Smooth muscle cell (in vitro differentiated cells): ENCODE results near the gene HOXC13. TPM values are rescaled to one million over a fixed set of nuclear protein-coding genes. Genes with fewer than 3 reads are reported as not detected.

ENCODE experiments used
- DNase-seq: peaks from one replicate; lab custom pipeline; 2025; ENCODE audit not compliant: unreplicated experiment; lab: John Stamatoyannopoulos, UW
- H2AFZ ChIP-seq: fragments of 200-600 bp; sonication (generic); 2 replicates; pipeline ENCODE4 v1.6.0; 2016; ENCODE audit warnings: antibody characterized with exemption, low read depth, mild to moderate bottlenecking
- H3F3A ChIP-seq: fragments of 200-600 bp; sonication (generic); 2 replicates; pipeline ENCODE4 v1.6.0; 2017; ENCODE audit warnings: antibody characterized with exemption, low read depth
- H3K27ac ChIP-seq: fragments of 200-600 bp; sonication (generic); 2 replicates; pipeline ENCODE4 v1.5.1; 2016; ENCODE audit warnings: low read depth, mild to moderate bottlenecking
- H3K27me3 ChIP-seq: fragments of 200-600 bp; sonication (generic); 2 replicates; pipeline ENCODE4 v1.6.1; 2016; ENCODE audit warnings: low read depth, mild to moderate bottlenecking
- H3K36me3 ChIP-seq: fragments of 200-600 bp; sonication (generic); 2 replicates; pipeline ENCODE4 v1.5.1; 2016; ENCODE audit warnings: low read depth
- H3K4me1 ChIP-seq: fragments of 200-600 bp; sonication (generic); 2 replicates; pipeline ENCODE4 v1.5.1; 2016; ENCODE audit warnings: low read depth
- H3K4me2 ChIP-seq: fragments of 200-600 bp; sonication (generic); 2 replicates; pipeline ENCODE4 v1.6.0; 2016; ENCODE audit warnings: mild to moderate bottlenecking
- H3K4me3 ChIP-seq: fragments of 200-600 bp; sonication (generic); 2 replicates; pipeline ENCODE4 v1.5.1; 2016; ENCODE audit warnings: mild to moderate bottlenecking
- H3K79me2 ChIP-seq: fragments of 200-600 bp; sonication (generic); 2 replicates; pipeline ENCODE4 v1.6.0; 2016; ENCODE audit warnings: low read depth, mild to moderate bottlenecking
- H3K9ac ChIP-seq: fragments of 200-600 bp; sonication (generic); 2 replicates; pipeline ENCODE4 v1.6.0; 2016; ENCODE audit warnings: low read depth
- H3K9me3 ChIP-seq: fragments of 200-600 bp; sonication (generic); replicated peaks from 2 replicates; pipeline ENCODE4 v1.5.1; 2016; ENCODE audit warnings: low read depth
- H4K20me1 ChIP-seq: fragments of 200-600 bp; sonication (generic); 2 replicates; pipeline ENCODE4 v1.6.0; 2016; ENCODE audit warnings: low read depth
- WGBS: methylation state at CpG from one replicate; pipeline ENCODE4 v1.1.7; 2016; ENCODE audit warnings: low lambda C conversion rate; 5-methylcytosine and 5-hydroxymethylcytosine counted together
- polyA plus RNA-seq: library from polyadenylated mRNA; unstranded; fragments of >200 nt; fragmentation: Nextera tagmentation; extraction: Ambion mirVana; gene quantifications from 2 replicates; pipeline ENCODE4 v1.2.1, GENCODE V29; 2016
- total RNA-seq: library from RNA; depleted of rRNA; stranded (reverse); fragments of >200 nt; gene quantifications from 2 replicates; pipeline ENCODE4 v1.2.3, GENCODE V29; 2014
- TF ChIP-seq, protein P1 (sequence below): fragments of 200-600 bp; sonication (generic); IDR thresholded peaks from 2 replicates; pipeline ENCODE4 v1.5.1; 2017; ENCODE audit warnings: borderline replicate concordance, mild to moderate bottlenecking, antibody characterized with exemption; ENCODE audit not compliant: insufficient read depth, poor library complexity, severe bottlenecking

HOXC13 gene
- total and polyA plus RNA-seq, 2 experiments from 2014 or later, result 2.2 to 3.6 TPM

- 21% methylated on average over 28 of the region's 28 CpGs for WGBS
- no peak overlapping the region for H3K9ac ChIP-seq
- no peaks in the 10 kb centered on the region for H3K79me2 ChIP-seq
- peaks cover 100% of the 10 kb centered on the region for H3K27me3 ChIP-seq
- H3K4me1 ChIP-seq, result no peaks in the 10 kb centered on the region
- H3K36me3 ChIP-seq, result no peaks in the 10 kb centered on the region
- no peak overlapping the region for H3K4me3 ChIP-seq
- no peaks in the 10 kb centered on the region for H3K9me3 ChIP-seq
- TF ChIP-seq, protein P1, sequence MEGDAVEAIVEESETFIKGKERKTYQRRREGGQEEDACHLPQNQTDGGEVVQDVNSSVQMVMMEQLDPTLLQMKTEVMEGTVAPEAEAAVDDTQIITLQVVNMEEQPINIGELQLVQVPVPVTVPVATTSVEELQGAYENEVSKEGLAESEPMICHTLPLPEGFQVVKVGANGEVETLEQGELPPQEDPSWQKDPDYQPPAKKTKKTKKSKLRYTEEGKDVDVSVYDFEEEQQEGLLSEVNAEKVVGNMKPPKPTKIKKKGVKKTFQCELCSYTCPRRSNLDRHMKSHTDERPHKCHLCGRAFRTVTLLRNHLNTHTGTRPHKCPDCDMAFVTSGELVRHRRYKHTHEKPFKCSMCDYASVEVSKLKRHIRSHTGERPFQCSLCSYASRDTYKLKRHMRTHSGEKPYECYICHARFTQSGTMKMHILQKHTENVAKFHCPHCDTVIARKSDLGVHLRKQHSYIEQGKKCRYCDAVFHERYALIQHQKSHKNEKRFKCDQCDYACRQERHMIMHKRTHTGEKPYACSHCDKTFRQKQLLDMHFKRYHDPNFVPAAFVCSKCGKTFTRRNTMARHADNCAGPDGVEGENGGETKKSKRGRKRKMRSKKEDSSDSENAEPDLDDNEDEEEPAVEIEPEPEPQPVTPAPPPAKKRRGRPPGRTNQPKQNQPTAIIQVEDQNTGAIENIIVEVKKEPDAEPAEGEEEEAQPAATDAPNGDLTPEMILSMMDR, result peak; percentile 39
- DNase-seq, result no peak
- H2AFZ ChIP-seq, result no peak overlapping the region
- no peaks in the 10 kb centered on the region for H3F3A ChIP-seq
- no peak overlapping the region for H3K4me2 ChIP-seq
- H4K20me1 ChIP-seq, result no peaks in the 10 kb centered on the region
- no peak overlapping the region for H3K27ac ChIP-seq
Observed at GRCh38 chr12:53989227-53990113, 50.8 kb downstream of the HOXC13 start.

- no peak for DNase-seq
- H3K27ac ChIP-seq, result no peak overlapping the region
Observed at GRCh38 chr12:53990311-53991076, 51.9 kb downstream of the HOXC13 start.

GRCh38 chr12:53991077-53991460 is 52.4 kb downstream of the HOXC13 start:
- no peaks in the 10 kb centered on the region for H3K9me3 ChIP-seq
- no peaks in the 10 kb centered on the region for H3F3A ChIP-seq
- H2AFZ ChIP-seq, result no peak overlapping the region
- DNase-seq, result no peak
- H3K4me3 ChIP-seq, result no peak overlapping the region
- no peaks in the 10 kb centered on the region for H3K36me3 ChIP-seq
- H3K4me2 ChIP-seq, result no peak overlapping the region
- H3K4me1 ChIP-seq, result no peaks in the 10 kb centered on the region
- H3K27me3 ChIP-seq, result peaks cover 100% of the 10 kb centered on the region
- H3K79me2 ChIP-seq, result no peaks in the 10 kb centered on the region
- no peak overlapping the region for H3K9ac ChIP-seq
- H4K20me1 ChIP-seq, result no peaks in the 10 kb centered on the region
- WGBS, result 14% methylated on average over 8 of the region's 8 CpGs
- no peak overlapping the region for H3K27ac ChIP-seq
- TF ChIP-seq, protein P1, result no peak

More at GRCh38 chr12:53990311-53991076, 51.9 kb downstream of the HOXC13 start:
- no peaks in the 10 kb centered on the region for H3K9me3 ChIP-seq
- 22% methylated on average over 27 of the region's 27 CpGs for WGBS
- no peaks in the 10 kb centered on the region for H4K20me1 ChIP-seq
- no peak overlapping the region for H3K4me3 ChIP-seq
- H3K4me1 ChIP-seq, result no peaks in the 10 kb centered on the region
- no peak overlapping the region for H2AFZ ChIP-seq
- no peaks in the 10 kb centered on the region for H3K36me3 ChIP-seq
- no peaks in the 10 kb centered on the region for H3K79me2 ChIP-seq
- TF ChIP-seq, protein P1, result no peak
- peaks cover 100% of the 10 kb centered on the region for H3K27me3 ChIP-seq
- H3F3A ChIP-seq, result no peaks in the 10 kb centered on the region
- no peak overlapping the region for H3K4me2 ChIP-seq
- H3K9ac ChIP-seq, result no peak overlapping the region
